ENCODE results near the gene ERN2.

Gene ERN2

DNA sequence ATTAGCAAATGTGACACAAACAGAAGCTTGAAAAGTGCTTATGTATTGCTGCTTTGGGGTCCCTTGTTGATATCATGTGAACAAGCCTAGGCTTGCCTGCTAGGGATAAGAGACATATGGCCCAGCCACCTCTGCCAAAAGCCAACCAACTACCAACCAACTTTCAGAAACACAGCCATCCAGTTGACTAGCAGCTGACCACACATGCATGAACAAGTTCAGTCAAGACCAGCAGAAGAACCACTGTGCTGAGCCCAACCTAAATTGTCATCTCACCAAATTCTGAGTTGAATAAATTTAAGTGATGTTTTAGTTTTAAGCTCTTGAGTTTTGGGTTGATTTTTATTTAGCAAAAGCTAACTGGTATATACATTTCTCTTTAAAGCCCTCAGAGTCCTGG lies 3.5 kb downstream of the ERN2 start:
- TF ChIP-seq GABPA (IDR thresholded peaks at IDR 0.05; ENCODE audit: low read depth) (no peak), CTCF (IDR thresholded peaks at IDR 0.05; ENCODE audit: insufficient read depth, low read length) (no peak), SPI1 (IDR thresholded peaks at IDR 0.05; ENCODE audit: borderline replicate concordance, low read depth) (no peak), REST (IDR thresholded peaks at IDR 0.05; ENCODE audit: insufficient replicate concordance, low read depth) (no peak), POLR2AphosphoS5 (IDR thresholded peaks at IDR 0.05; ENCODE audit: low read depth) (no peak)
- H3K27me3 ChIP-seq (ENCODE audit: insufficient read depth, poor library complexity, severe bottlenecking) = peaks cover 4% of the 10 kb centered on the region

DNA sequence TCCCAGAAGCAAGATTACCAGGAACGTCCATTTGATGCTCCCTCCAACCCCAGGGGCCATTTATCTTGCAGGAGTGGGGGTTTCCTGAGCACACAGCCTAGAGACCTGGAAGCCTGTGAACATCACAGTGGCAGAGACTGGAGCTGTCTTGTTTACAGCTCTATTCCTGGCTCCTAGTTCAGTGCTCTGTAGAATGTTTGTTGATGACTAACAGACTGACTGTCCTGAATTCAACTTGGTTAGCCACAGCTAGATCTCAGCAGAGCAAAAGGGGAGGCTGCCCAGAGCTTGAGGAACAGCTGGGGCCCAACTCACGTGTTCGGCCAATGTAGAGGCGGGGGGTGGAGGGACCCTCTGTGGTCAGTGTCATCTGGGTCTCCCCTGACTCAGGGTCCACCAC lies 6.6 kb downstream of the ERN2 start:
- DNase-seq (ENCODE audit: low read depth in 1 of 2, low spot score in 1 of 2) = no peak
- Histone ChIP-seq H3K27ac (replicated peaks) (no peak overlapping the region), H3K27me3 (ENCODE audit: insufficient read depth, poor library complexity, severe bottlenecking) (no peaks in the 10 kb centered on the region), H3K4me3 (replicated peaks; ENCODE audit: insufficient read depth, low read length) (no peak overlapping the region)
- TF ChIP-seq POLR2AphosphoS5 (IDR thresholded peaks at IDR 0.05; ENCODE audit: low read depth) = no peak
- no peak for TF ChIP-seq GABPA (IDR thresholded peaks at IDR 0.05; ENCODE audit: low read depth)
- no peak for TF ChIP-seq CTCF (IDR thresholded peaks at IDR 0.05; ENCODE audit: insufficient read depth, low read length)
- TF ChIP-seq REST (IDR thresholded peaks at IDR 0.05; ENCODE audit: insufficient replicate concordance, low read depth) = no peak
- no peak for TF ChIP-seq SPI1 (IDR thresholded peaks at IDR 0.05; ENCODE audit: borderline replicate concordance, low read depth)

More for the DNA sequence above, 3.5 kb downstream of the ERN2 start:
- Histone ChIP-seq H3K4me3 (replicated peaks; ENCODE audit: insufficient read depth, low read length) (no peak overlapping the region), H3K27ac (replicated peaks) (no peak overlapping the region)
- no peak for DNase-seq (ENCODE audit: low read depth in 1 of 2, low spot score in 1 of 2)

GRCh38 chr16:23705517-23705902 lies 7.5 kb downstream of the ERN2 start:
- TF ChIP-seq CTCF (IDR thresholded peaks at IDR 0.05; ENCODE audit: insufficient read depth, low read length) = no peak
- no peak for TF ChIP-seq GABPA (IDR thresholded peaks at IDR 0.05; ENCODE audit: low read depth)
- TF ChIP-seq REST (IDR thresholded peaks at IDR 0.05; ENCODE audit: insufficient replicate concordance, low read depth) = no peak
- TF ChIP-seq SPI1 (IDR thresholded peaks at IDR 0.05; ENCODE audit: borderline replicate concordance, low read depth) = no peak
- TF ChIP-seq POLR2AphosphoS5 (IDR thresholded peaks at IDR 0.05; ENCODE audit: low read depth) = no peak
- DNase-seq (ENCODE audit: low read depth in 1 of 2, low spot score in 1 of 2) = no peak
- Histone ChIP-seq H3K27ac (replicated peaks) (no peak overlapping the region), H3K4me3 (replicated peaks; ENCODE audit: insufficient read depth, low read length) (no peak overlapping the region), H3K27me3 (ENCODE audit: insufficient read depth, poor library complexity, severe bottlenecking) (no peaks in the 10 kb centered on the region)

Data from HL-60 (cell line).